HL-60 (cell line): ENCODE results near the gene NXPH1.

Experiments
- DNase-seq, 2 experiments: peaks; one replicate each; pipeline ENCODE4 v3.0.0-alpha.2; 2010 to 2020; ENCODE audit warnings: low read depth in 1 of 2, low spot score in 1 of 2
- H3K27ac ChIP-seq: fragments of 250-450 bp; sonication (Bioruptor Pico); replicated peaks from 2 replicates; pipeline ENCODE4 v1.5.1; 2020; ENCODE audit warnings: mild to moderate bottlenecking, moderate library complexity
- H3K27me3 ChIP-seq: fragments of 250-450 bp; sonication (Bioruptor Pico); 2 replicates; pipeline ENCODE4 v1.5.1; 2021; ENCODE audit warnings: mild to moderate bottlenecking, moderate library complexity; ENCODE audit not compliant: insufficient read depth, poor library complexity, severe bottlenecking
- H3K4me3 ChIP-seq: replicated peaks from 2 replicates; pipeline ENCODE4 v1.5.1; 2011; ENCODE audit warnings: mild to moderate bottlenecking, control low read depth, low read length; ENCODE audit not compliant: insufficient read depth
- GABPA ChIP-seq: IDR thresholded peaks from 2 replicates; pipeline ENCODE4 v1.6.1; 2012; ENCODE audit warnings: low read depth
- POLR2AphosphoS5 ChIP-seq: IDR thresholded peaks from 2 replicates; pipeline ENCODE4 v1.6.1; 2012; ENCODE audit warnings: low read depth
- SPI1 ChIP-seq: IDR thresholded peaks from 2 replicates; pipeline ENCODE4 v1.6.1; 2012; ENCODE audit warnings: low read depth, mild to moderate bottlenecking, borderline replicate concordance
- long read RNA-seq: library from polyadenylated mRNA; unstranded; transcript quantifications from one replicate; pipeline ENCODE4 v2.0.0, GENCODE V29; 2020
- TF ChIP-seq, protein P1 (sequence below): IDR thresholded peaks from 2 replicates; pipeline ENCODE4 v1.6.1; 2012; ENCODE audit warnings: low read depth; ENCODE audit not compliant: insufficient replicate concordance
- TF ChIP-seq, protein P2 (sequence below): IDR thresholded peaks from one replicate; pipeline ENCODE4 v1.5.1; 2011; ENCODE audit warnings: low read length, control low read depth, inconsistent platforms; ENCODE audit not compliant: insufficient read depth

Gene NXPH1
- long read RNA-seq, result 0 reads

DNA sequence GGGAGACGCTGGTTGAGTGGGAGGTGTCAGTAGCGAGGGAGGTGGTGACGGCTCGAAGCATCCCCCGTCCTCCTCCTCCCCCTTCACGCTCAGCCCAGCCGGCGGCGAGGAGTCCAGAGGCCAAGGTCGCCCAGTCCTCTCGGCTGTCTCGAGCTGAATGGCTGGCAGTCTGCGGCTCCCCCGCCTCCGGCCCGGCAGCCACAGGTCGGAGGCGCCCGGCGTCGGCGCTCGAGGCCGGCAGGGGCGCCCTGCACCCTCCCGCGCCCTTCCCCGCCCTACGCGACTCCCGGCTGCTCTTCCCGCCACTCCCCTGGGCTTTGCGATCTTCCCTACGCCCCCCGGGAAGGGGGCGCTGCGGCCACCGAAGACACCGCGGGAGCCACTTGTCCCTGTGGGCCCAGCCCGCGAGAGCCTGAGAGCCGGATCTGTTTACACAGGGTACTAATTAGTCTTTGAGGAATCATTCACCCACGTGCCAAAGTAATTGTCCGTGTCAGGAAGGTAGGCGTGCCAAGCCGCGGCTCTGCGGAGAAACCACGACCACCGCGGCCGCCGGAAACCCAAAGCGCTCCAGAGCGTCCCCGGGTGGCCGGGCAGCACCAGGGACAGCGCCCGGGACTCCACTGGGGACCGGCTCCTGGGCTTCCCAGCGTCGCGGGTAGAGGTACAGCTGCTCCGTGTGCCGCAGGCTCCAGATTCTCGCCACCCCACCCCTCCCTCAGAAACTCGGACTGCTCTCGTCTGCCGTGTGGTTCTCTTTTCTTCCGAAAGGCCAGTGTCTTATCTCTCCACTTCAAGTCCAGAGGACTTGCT, at the start of gene NXPH1:
TSS of gene NXPH1 (plus strand) at position 133 of the 813 bp plus-strand sequence.
- H3K27ac ChIP-seq, result no peak within 1 kb of the TSS
- TF ChIP-seq, protein P1, sequence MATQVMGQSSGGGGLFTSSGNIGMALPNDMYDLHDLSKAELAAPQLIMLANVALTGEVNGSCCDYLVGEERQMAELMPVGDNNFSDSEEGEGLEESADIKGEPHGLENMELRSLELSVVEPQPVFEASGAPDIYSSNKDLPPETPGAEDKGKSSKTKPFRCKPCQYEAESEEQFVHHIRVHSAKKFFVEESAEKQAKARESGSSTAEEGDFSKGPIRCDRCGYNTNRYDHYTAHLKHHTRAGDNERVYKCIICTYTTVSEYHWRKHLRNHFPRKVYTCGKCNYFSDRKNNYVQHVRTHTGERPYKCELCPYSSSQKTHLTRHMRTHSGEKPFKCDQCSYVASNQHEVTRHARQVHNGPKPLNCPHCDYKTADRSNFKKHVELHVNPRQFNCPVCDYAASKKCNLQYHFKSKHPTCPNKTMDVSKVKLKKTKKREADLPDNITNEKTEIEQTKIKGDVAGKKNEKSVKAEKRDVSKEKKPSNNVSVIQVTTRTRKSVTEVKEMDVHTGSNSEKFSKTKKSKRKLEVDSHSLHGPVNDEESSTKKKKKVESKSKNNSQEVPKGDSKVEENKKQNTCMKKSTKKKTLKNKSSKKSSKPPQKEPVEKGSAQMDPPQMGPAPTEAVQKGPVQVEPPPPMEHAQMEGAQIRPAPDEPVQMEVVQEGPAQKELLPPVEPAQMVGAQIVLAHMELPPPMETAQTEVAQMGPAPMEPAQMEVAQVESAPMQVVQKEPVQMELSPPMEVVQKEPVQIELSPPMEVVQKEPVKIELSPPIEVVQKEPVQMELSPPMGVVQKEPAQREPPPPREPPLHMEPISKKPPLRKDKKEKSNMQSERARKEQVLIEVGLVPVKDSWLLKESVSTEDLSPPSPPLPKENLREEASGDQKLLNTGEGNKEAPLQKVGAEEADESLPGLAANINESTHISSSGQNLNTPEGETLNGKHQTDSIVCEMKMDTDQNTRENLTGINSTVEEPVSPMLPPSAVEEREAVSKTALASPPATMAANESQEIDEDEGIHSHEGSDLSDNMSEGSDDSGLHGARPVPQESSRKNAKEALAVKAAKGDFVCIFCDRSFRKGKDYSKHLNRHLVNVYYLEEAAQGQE, result peak; percentile 95
- TF ChIP-seq SPI1, result no peak
- no peak within 1 kb of the TSS for H3K4me3 ChIP-seq
- peaks cover 71% of the 10 kb centered on the region for H3K27me3 ChIP-seq
- no peak for DNase-seq

- Histone ChIP-seq H3K4me3 (no peak overlapping the region), H3K27me3 (peaks cover 5% of the 10 kb centered on the region), H3K27ac (no peak overlapping the region)
- no peak for DNase-seq
- TF ChIP-seq, protein P1, result no peak
- TF ChIP-seq POLR2AphosphoS5, result no peak
- TF ChIP-seq SPI1, result no peak
- TF ChIP-seq, protein P2, sequence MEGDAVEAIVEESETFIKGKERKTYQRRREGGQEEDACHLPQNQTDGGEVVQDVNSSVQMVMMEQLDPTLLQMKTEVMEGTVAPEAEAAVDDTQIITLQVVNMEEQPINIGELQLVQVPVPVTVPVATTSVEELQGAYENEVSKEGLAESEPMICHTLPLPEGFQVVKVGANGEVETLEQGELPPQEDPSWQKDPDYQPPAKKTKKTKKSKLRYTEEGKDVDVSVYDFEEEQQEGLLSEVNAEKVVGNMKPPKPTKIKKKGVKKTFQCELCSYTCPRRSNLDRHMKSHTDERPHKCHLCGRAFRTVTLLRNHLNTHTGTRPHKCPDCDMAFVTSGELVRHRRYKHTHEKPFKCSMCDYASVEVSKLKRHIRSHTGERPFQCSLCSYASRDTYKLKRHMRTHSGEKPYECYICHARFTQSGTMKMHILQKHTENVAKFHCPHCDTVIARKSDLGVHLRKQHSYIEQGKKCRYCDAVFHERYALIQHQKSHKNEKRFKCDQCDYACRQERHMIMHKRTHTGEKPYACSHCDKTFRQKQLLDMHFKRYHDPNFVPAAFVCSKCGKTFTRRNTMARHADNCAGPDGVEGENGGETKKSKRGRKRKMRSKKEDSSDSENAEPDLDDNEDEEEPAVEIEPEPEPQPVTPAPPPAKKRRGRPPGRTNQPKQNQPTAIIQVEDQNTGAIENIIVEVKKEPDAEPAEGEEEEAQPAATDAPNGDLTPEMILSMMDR, result no peak
- TF ChIP-seq GABPA, result no peak
These were observed 48.5 kb upstream of the NXPH1 start for GRCh38 chr7:8384901-8385300.

- Histone ChIP-seq H3K4me3 (no peak overlapping the region), H3K27me3 (peaks cover 5% of the 10 kb centered on the region), H3K27ac (no peak overlapping the region)
- DNase-seq, result no peak
- no peak for TF ChIP-seq SPI1
- TF ChIP-seq, protein P1, result no peak
- TF ChIP-seq POLR2AphosphoS5, result no peak
- TF ChIP-seq GABPA, result no peak
- TF ChIP-seq, protein P2, result no peak
These were observed 46.4 kb upstream of the NXPH1 start for GRCh38 chr7:8386926-8387550.
